GM06990 (cell line): ENCODE measurements around the gene RTP5.
"Not testable (repeated sequence)": the region's sequence is repeated elsewhere in the genome, so short reads cannot be mapped to it uniquely, and the experiment has no call there.

ENCODE experiments used
- DNase-seq: peaks from one replicate; pipeline ENCODE4 v3.0.0-alpha.2; 2011; ENCODE audit not compliant: insufficient read length; ENCODE audit errors: extremely low read depth
- H3K27me3 ChIP-seq: replicated peaks from 2 replicates; pipeline ENCODE4 v1.6.0; 2011; ENCODE audit warnings: low read length; ENCODE audit not compliant: control insufficient read depth, insufficient read depth
- H3K36me3 ChIP-seq: 2 replicates; pipeline ENCODE4 v1.5.1; 2011; ENCODE audit warnings: low read length; ENCODE audit not compliant: control insufficient read depth, insufficient read depth
- H3K4me3 ChIP-seq: replicated peaks from 2 replicates; pipeline ENCODE4 v1.5.1; 2011; ENCODE audit warnings: low read depth, mild to moderate bottlenecking, control low read depth, low read length
- TF ChIP-seq, protein P1 (sequence below): IDR thresholded peaks from 2 replicates; pipeline ENCODE4 v1.5.1; 2011; ENCODE audit warnings: low read length, control low read depth, mild to moderate bottlenecking, inconsistent platforms; ENCODE audit not compliant: insufficient read depth, poor library complexity, severe bottlenecking

Gene RTP5

DNA sequence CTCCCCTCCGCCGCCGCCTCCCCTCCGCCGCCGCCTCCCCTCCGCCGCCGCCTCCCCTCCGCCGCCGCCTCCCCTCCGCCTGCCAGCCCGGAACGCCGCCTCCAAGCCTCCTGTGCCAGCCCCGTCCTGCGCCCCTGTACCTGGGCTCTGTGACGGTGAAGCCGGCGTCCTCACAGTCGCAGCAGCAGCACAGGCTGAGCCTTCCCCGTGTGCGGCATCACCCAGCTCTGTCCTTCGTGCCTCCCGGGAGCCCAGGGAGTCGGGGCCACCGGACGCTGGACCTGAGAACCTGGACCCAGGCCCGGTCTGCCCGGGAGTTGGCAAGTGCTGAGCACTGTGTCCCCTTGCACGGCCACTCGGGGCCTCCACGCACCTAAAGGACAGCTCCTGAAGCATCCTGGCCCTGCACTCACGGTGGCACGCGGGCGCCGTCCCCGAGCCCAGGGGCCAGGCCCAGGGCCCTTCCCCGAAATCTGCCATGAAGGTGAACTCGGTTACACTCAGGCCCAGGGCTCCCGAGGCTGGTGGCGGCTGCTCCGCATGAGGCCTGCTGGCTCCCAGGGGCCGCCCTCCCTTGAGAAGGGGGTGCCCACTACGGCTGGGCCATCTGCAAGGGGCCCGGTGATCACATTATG is 32.9 kb downstream of the RTP5 start:
- no peaks in the 10 kb centered on the region for H3K27me3 ChIP-seq
- H3K36me3 ChIP-seq: no peaks in the 10 kb centered on the region
- no peak for DNase-seq
- H3K4me3 ChIP-seq: no peak overlapping the region
- TF ChIP-seq, protein P1, sequence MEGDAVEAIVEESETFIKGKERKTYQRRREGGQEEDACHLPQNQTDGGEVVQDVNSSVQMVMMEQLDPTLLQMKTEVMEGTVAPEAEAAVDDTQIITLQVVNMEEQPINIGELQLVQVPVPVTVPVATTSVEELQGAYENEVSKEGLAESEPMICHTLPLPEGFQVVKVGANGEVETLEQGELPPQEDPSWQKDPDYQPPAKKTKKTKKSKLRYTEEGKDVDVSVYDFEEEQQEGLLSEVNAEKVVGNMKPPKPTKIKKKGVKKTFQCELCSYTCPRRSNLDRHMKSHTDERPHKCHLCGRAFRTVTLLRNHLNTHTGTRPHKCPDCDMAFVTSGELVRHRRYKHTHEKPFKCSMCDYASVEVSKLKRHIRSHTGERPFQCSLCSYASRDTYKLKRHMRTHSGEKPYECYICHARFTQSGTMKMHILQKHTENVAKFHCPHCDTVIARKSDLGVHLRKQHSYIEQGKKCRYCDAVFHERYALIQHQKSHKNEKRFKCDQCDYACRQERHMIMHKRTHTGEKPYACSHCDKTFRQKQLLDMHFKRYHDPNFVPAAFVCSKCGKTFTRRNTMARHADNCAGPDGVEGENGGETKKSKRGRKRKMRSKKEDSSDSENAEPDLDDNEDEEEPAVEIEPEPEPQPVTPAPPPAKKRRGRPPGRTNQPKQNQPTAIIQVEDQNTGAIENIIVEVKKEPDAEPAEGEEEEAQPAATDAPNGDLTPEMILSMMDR: no peak

GRCh38 chr2:241903121-241904010 is 33.8 kb downstream of the RTP5 start:
- no peak for DNase-seq
- no peaks in the 10 kb centered on the region for H3K27me3 ChIP-seq
- no peak overlapping the region for H3K4me3 ChIP-seq
- H3K36me3 ChIP-seq: no peaks in the 10 kb centered on the region
- TF ChIP-seq, protein P1: no peak

GRCh38 chr2:241904011-241904718 is 34.6 kb downstream of the RTP5 start:
- Histone ChIP-seq H3K27me3 (no peaks in the 10 kb centered on the region), H3K4me3 (no peak overlapping the region), H3K36me3 (no peaks in the 10 kb centered on the region)
- DNase-seq: no peak
- TF ChIP-seq, protein P1: no peak

- Histone ChIP-seq H3K36me3 (no peaks in the 10 kb centered on the region), H3K27me3 (no peaks in the 10 kb centered on the region), H3K4me3 (no peak overlapping the region)
- TF ChIP-seq, protein P1: no peak
- DNase-seq: no peak
These were observed 35.5 kb downstream of the RTP5 start for GRCh38 chr2:241904791-241905710.

GRCh38 chr2:241905716-241906377 is 36.3 kb downstream of the RTP5 start:
- no peak for DNase-seq
- Histone ChIP-seq H3K36me3 (no peaks in the 10 kb centered on the region), H3K4me3 (no peak overlapping the region), H3K27me3 (no peaks in the 10 kb centered on the region)
- TF ChIP-seq, protein P1: no peak

DNA sequence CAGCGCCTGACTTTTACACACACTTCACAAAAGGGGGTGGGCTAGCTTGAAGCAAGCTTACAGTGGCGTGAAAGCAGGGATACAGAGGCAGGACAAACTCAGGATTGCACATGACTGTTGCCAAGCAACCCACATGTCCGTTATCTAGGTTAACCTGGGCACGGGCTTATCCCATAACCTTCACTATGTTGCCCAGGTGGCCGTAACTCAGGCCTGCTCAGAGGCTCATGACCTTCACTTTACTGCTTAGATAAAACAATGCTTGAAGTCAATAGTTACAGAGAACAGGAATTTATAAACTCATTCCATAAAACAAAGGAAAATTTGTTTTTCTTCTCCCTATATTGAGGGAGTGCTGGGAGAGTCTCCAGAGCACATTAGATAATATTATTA is 36.8 kb downstream of the RTP5 start:
- H3K36me3 ChIP-seq, H3K4me3 ChIP-seq, H3K27me3 ChIP-seq, DNase-seq: not testable (repeated sequence)
